Esophagus (tissue), 2 donors: Measurements from ENCODE around the gene TRIM29. TPM values are rescaled to one million over a fixed set of nuclear protein-coding genes. Genes with fewer than 3 reads are reported as not detected.

Experiments
- H3K27ac ChIP-seq, 2 donors: one replicate each; pipeline ENCODE4 v1.5.1; 2013; ENCODE audit warnings: low read depth in 2 of 2, mild to moderate bottlenecking in 2 of 2, inconsistent platforms in 1 of 2, low read length in 1 of 2, moderate library complexity in 1 of 2
- H3K27me3 ChIP-seq, 2 donors: one replicate each; pipeline ENCODE4 v1.6.1; 2013; ENCODE audit warnings: low read length in 2 of 2, control low read depth in 1 of 2, mild to moderate bottlenecking in 1 of 2; ENCODE audit not compliant: insufficient read depth in 2 of 2, control insufficient read depth in 1 of 2
- H3K36me3 ChIP-seq, 2 donors: one replicate each; pipeline ENCODE4 v1.6.1; 2013; ENCODE audit warnings: low read length in 1 of 2; ENCODE audit not compliant: control insufficient read depth in 2 of 2, insufficient read depth in 2 of 2
- H3K4me1 ChIP-seq, 2 donors: one replicate each; pipeline ENCODE4 v1.6.1; 2013; ENCODE audit warnings: low read length in 1 of 2; ENCODE audit not compliant: control insufficient read depth in 2 of 2, insufficient read depth in 2 of 2
- H3K4me3 ChIP-seq, 2 donors: one replicate each; pipeline ENCODE4 v1.5.1; 2013; ENCODE audit warnings: low read length in 2 of 2, mild to moderate bottlenecking in 2 of 2, low read depth in 1 of 2, moderate library complexity in 1 of 2
- H3K9me3 ChIP-seq, 2 donors: one replicate each; pipeline ENCODE4 v1.6.1; 2013; ENCODE audit warnings: mild to moderate bottlenecking in 2 of 2, low read depth in 1 of 2, low read length in 1 of 2, moderate library complexity in 1 of 2; ENCODE audit not compliant: control insufficient read depth in 2 of 2, insufficient read depth in 1 of 2
- WGBS, 2 donors: extraction: QIAGEN DNeasy Blood & Tissue Kit; methylation state at CpG; one replicate each; pipeline ENCODE4 v1.1.7; 2013; 5-methylcytosine and 5-hydroxymethylcytosine counted together
- polyA plus RNA-seq, 2 donors: library from polyadenylated mRNA; stranded (reverse); fragments of 200-250 nt; gene quantifications; one replicate each; pipeline ENCODE4 v1.2.3, GENCODE V29; 2013
- donor health status: healthy with polysubstance abuse.
- donor health status: Bipolar disorder and iron deficiency.

TRIM29 gene
- polyA plus RNA-seq, 2 donors: 943 to 1,078 TPM

DNA sequence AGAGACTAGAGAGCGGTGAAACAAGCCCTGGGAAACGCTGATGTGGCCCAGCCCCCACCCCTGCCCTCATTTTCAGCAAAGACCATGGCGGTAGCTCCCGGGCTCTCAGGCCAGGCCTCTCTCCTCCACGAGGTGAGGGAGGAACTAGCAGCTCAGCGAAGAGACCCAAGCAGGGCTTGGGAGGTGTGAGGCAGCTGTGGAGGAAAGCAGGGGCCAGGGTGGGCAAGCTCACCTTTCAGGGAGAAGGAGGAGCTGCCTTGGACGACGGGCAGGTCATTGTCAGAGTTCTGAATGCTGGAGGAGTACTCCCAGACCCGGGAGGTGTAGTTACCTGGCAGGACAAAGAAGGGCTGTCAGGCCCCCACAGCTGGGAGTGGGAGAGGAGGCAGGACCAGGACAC, 19.9 kb downstream of the TRIM29 start:
- Histone ChIP-seq H3K4me1 (peaks cover 0 to 22% of the 10 kb centered on the region in 2 donors), H3K4me3 (no peak overlapping the region), H3K9me3 (no peaks in the 10 kb centered on the region), H3K27me3 (no peaks in the 10 kb centered on the region), H3K36me3 (peaks cover 0 to 85% of the 10 kb centered on the region in 2 donors), H3K27ac (peak overlapping the region; percentile 21 to 71)
- 45% methylated on average over 9 of the region's 9 CpGs for WGBS, 2 donors

DNA sequence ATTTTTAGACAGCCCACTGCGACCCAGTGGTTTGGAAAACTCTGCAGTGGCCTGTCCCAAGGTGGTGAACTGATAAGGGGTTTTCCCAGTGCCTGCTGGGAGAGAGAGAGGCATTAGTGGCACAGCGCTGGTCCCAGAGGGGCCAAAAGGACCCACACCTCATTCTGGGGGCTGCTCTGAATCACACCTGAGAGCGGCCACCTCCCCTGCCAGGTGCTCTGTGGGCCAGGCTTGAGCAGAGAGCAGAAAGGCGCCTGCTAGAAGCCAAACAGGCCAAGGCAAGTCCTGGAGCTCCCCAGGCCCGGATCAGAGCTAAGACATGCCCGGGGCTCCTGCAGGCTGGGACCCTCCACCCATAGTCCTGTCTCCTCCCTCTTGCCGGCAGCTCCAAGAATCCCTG, 20.9 kb downstream of the TRIM29 start:
- H3K27me3 ChIP-seq: no peaks in the 10 kb centered on the region
- WGBS, 2 donors: 48 to 73% methylated on average over 7 of the region's 7 CpGs
- H3K9me3 ChIP-seq: peaks cover 0 to 2% of the 10 kb centered on the region in 2 donors
- no peak overlapping the region for H3K4me3 ChIP-seq
- H3K27ac ChIP-seq: peak overlapping the region; percentile 43 to 71
- peaks cover 0 to 83% of the 10 kb centered on the region in 2 donors for H3K36me3 ChIP-seq
- H3K4me1 ChIP-seq: peaks cover 0 to 14% of the 10 kb centered on the region in 2 donors

DNA sequence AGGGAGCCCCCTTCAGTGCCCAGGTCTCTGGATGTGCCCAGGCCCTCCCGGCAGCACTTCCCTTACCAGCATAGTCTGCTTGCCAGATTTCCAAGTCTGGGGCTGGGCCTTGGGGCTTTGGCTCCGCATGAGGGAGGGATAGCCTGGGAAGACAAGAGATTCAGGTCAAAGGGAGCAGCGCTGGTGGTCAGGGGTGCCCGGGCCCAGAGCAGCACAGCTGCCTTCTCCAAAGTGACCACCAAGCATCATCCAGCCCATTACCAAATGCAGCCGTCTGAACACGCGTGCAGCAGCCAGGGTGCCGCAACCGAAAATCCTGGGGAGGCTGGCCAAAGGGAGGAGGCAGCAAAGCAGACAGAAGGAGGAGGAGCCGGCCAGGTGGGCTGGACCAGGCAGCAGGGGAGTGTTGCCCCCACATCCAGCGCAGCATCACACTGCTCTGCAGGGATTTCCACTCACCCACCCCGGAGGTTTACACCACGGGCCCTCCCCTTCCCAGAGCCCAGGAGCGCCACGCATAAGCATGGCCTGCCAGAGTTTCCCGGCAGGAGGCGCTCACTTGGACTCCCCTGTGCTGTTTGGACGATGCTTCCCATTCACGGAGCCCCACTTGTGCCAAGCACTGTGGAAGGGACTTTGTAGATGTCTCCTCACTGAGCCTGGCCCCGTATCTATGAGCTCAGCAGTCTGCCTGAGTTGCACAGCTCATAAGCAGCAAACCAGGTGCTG, 22.5 kb downstream of the TRIM29 start:
- Histone ChIP-seq H3K27me3 (no peaks in the 10 kb centered on the region), H3K9me3 (peaks cover 0 to 3% of the 10 kb centered on the region in 2 donors), H3K4me3 (no peak overlapping the region), H3K27ac (peak overlapping the region; percentile 9 to 25), H3K4me1 (peaks cover 0 to 6% of the 10 kb centered on the region in 2 donors), H3K36me3 (peaks cover 0 to 90% of the 10 kb centered on the region in 2 donors)
- WGBS, 2 donors: 57 to 61% methylated on average over 16 to 20 of the region's 20 CpGs

DNA sequence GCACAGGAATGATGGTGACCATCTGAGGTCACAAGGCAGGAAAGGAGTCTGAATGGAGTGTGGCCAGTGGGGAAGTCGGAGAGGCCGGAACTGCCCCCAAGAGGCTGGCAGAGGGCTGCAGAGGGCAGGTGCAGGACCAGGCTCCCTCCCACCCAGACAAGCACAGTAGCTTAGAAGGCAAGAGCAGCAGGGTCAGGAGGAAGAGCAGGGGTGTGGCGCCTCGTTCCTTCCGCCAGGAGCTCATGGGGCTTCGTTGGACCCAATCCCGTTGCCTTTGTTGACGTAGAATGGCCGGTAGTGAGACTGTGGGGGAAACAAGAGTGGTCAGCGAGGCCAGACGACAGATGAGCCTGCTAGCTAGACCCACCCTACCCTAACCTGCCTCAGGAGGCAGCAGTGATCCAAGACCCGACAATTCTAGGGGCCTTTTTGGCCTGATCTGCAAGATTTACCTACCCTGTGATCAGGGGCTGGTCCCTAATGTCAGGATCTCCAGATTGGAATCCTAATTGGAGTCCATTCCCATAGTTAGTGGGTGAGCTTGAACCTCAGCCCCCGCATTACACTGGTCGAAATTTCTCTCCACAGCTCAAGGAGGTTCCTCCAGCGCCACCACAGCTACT, 25.6 kb downstream of the TRIM29 start:
- no peak overlapping the region for H3K4me3 ChIP-seq
- WGBS, 2 donors: 74 to 76% methylated on average over 15 of the region's 15 CpGs
- H3K36me3 ChIP-seq: peaks cover 0 to 61% of the 10 kb centered on the region in 2 donors
- H3K27ac ChIP-seq: peak overlapping the region in 1 of 2 donors; percentile 14
- no peaks in the 10 kb centered on the region for H3K27me3 ChIP-seq
- peaks cover 0 to 6% of the 10 kb centered on the region in 2 donors for H3K4me1 ChIP-seq
- H3K9me3 ChIP-seq: peaks cover 0 to 3% of the 10 kb centered on the region in 2 donors

DNA sequence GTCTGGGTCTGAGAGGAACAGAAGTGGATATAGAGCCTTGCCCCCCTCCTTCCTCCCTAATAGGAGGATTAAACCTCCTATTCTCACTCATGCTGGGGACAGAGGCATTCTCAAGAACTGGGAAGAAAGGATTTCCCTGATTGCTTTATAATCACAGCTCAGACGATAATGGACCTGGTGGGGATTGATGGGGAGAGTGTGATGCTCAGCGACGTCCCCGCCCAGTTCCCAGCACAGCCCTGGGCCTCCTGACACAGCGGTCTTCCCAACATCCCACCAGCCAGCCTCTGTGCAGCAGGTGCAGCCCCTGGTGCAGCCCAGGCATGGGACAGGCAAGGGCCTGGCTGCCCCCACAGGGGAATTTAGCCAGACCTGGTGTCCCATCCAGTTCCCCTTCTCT, 28.4 kb downstream of the TRIM29 start:
- peak overlapping the region in 1 of 2 donors; percentile 67 for H3K27ac ChIP-seq
- H3K27me3 ChIP-seq: no peaks in the 10 kb centered on the region
- peaks cover 0 to 34% of the 10 kb centered on the region in 2 donors for H3K36me3 ChIP-seq
- WGBS, 2 donors: 67 to 86% methylated on average over 5 of the region's 5 CpGs
- peaks cover 0 to 3% of the 10 kb centered on the region in 2 donors for H3K9me3 ChIP-seq
- no peak overlapping the region for H3K4me3 ChIP-seq
- H3K4me1 ChIP-seq: peaks cover 0 to 2% of the 10 kb centered on the region in 2 donors

DNA sequence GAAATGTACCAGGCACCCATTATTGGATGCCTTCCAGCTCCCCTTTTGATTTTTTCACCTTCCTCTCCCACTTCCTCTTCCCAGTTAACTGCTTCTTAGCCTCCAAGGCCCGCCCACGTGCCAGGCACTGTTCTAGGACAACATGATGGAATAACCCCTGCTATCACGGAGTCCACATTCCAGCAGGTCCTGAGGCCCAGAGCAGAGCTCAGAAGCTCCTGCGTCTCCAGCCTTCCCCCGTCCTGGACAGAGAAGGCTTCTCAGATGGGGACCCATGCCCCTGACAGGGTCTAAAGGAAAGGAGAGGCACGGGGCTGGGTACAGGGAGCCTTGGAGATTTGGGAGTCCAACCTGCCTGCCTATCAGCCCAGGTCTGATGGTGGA, 29.1 kb downstream of the TRIM29 start:
- Histone ChIP-seq H3K27ac (peak overlapping the region in 1 of 2 donors; percentile 59), H3K9me3 (peaks cover 0 to 3% of the 10 kb centered on the region in 2 donors), H3K27me3 (no peaks in the 10 kb centered on the region), H3K36me3 (peaks cover 0 to 27% of the 10 kb centered on the region in 2 donors), H3K4me3 (no peak overlapping the region), H3K4me1 (peaks cover 0 to 2% of the 10 kb centered on the region in 2 donors)
- WGBS, 2 donors: 39 to 42% methylated on average over 6 of the region's 6 CpGs

DNA sequence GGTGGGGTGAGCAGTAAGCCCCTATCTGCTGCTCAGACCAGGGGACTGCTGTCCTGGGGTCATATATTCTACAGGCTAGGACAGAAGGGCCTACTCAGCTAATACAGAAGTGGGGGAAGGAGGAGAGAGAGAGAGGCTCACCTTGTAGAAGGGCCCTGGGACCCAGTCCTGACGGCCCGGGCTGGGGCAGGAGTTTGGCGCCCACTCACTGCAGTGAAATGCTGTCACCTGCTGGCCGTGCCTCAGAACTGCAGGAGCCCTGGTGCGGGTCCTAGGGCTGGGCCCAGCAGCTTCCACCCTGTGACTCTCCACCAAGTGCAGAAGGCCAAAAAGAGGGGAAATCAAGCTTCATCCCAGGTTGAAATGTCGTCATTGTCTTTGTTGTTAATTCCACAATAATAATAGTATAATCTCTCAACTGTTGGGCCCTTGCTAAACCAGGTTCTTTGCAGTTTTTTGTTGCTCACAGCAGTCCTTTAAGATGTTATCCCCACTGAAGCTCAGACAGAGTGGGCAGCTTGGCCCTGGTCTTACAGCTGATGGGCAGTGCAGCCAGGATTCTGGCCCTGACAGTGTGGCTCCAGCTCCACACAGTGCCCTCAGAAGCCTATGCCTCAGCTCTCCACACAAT, 29.6 kb downstream of the TRIM29 start:
- Histone ChIP-seq H3K4me3 (no peak overlapping the region), H3K4me1 (peaks cover 0 to 2% of the 10 kb centered on the region in 2 donors), H3K27ac (peak overlapping the region in 1 of 2 donors; percentile 59), H3K9me3 (peaks cover 0 to 3% of the 10 kb centered on the region in 2 donors), H3K36me3 (peaks cover 0 to 22% of the 10 kb centered on the region in 2 donors), H3K27me3 (no peaks in the 10 kb centered on the region)
- 1 to 3% methylated on average over 6 of the region's 6 CpGs for WGBS, 2 donors

DNA sequence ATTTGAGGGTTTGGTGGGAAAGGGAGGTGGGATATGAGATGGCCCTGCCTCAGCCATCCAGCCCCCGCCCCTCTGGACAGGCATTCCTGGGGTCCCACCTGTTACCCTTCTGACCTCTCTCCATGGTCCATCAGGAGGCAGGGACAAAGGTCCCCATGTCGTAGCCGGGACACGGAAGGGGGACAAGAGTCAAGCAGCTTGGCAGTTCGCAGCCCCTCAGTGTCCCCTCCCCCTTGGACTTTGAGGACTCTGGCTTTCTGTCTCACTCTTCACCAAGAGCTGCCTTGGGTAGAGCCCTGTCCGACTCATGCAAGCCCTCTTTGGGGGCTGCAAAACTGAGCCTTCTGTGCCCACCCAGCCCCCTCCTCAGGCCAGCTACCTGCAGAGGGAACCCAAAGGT, 30.2 kb downstream of the TRIM29 start:
- Histone ChIP-seq H3K27ac (no peak overlapping the region), H3K4me1 (peaks cover 0 to 2% of the 10 kb centered on the region in 2 donors), H3K27me3 (no peaks in the 10 kb centered on the region), H3K36me3 (peaks cover 0 to 18% of the 10 kb centered on the region in 2 donors), H3K4me3 (no peak overlapping the region), H3K9me3 (peaks cover 0 to 3% of the 10 kb centered on the region in 2 donors)
- WGBS, 2 donors: 73 to 75% methylated on average over 6 of the region's 6 CpGs

DNA sequence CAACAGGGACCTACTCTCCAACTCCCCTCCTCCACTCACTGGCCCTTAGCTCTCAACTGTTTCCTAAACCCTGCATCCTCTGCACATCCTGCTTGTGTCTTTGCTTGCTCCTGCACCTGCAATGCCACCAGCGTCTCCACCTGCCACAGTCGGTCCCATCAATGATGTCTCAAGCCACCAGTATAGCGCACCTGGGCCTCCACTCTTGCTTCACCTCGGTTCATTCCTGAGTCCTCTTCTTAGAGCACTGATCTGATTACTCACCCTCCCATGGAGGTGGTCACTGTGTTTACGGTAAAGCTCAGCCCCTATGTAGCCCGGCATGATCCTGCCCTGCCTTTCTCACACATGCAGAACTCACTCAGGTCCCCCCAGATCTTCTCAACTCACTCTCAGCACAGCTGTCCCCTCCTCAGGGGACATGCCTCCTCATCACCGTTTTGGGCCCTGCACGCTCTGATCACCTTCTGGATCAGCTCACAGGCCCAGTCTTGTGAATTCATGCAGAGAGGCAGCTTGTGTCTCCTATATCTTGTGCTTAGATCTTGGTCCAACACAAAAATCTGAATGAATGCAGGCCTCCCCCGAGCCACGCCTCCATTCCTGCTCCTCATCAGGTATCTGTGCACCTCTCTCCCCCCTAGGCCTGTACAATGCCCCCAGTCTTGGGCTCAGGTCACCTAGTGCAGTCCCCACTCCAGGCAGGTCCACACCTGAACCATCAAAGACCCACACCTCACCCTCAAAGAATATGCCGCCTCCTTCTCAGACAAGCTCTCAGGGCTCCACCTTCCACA, 31.4 kb downstream of the TRIM29 start:
- Histone ChIP-seq H3K27ac (no peak overlapping the region), H3K4me1 (no peaks in the 10 kb centered on the region), H3K4me3 (no peak overlapping the region), H3K36me3 (peaks cover 0 to 9% of the 10 kb centered on the region in 2 donors), H3K9me3 (no peaks in the 10 kb centered on the region), H3K27me3 (no peaks in the 10 kb centered on the region)
- WGBS, 2 donors: 64 to 72% methylated on average over 11 of the region's 11 CpGs
